Measurements from ENCODE around the gene SPATA46. TPM values are rescaled to one million over a fixed set of nuclear protein-coding genes. Genes with fewer than 3 reads are reported as not detected.

The SPATA46 gene
- total RNA-seq, 3 donors from 2014 or later, result not detected

DNA sequence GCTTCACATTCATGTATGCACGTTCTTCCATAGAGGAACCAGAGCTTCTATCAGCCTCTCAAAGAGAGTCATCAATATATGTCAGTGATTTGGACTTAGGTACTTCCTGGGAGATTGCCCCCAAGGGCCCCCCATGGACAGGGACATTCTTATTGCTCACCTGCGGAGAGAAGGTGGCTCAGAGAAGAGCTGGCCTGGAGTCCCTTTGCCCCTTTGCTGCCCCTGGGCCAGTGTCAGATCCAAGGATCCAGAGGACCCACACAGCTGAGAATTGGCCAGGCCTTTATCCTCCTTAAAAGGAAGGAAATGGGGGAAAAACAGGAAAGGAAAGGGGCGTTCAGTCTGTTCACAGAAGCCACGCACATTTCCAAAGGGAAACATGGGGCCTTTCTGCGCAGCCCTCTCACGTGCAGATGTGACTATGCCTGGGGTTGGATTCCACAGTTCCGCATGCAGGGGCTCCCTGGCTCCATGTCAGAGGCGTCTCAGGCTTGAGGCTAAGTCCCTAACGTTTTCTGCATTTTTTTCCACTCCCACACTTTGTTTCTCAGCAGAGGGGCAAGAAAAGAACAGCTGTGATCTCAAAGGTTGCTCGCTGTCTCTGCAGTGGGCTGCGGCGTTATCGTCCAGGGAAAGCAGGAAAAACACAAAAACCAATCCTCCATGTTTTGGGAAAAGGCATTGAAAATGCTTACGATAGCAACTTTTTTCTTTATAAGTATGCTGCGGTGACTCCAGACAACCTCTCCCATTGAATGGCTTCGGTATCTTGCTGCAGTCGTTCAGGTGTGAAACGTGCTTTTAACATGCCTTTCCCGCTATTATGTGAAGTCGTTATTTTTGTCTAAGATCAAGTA lies 10.8 kb upstream of the SPATA46 start:
- H3K9me3 ChIP-seq, result no peaks in the 10 kb centered on the region
- TF ChIP-seq, protein P1, sequence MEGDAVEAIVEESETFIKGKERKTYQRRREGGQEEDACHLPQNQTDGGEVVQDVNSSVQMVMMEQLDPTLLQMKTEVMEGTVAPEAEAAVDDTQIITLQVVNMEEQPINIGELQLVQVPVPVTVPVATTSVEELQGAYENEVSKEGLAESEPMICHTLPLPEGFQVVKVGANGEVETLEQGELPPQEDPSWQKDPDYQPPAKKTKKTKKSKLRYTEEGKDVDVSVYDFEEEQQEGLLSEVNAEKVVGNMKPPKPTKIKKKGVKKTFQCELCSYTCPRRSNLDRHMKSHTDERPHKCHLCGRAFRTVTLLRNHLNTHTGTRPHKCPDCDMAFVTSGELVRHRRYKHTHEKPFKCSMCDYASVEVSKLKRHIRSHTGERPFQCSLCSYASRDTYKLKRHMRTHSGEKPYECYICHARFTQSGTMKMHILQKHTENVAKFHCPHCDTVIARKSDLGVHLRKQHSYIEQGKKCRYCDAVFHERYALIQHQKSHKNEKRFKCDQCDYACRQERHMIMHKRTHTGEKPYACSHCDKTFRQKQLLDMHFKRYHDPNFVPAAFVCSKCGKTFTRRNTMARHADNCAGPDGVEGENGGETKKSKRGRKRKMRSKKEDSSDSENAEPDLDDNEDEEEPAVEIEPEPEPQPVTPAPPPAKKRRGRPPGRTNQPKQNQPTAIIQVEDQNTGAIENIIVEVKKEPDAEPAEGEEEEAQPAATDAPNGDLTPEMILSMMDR (IDR thresholded peaks at IDR 0.05), result no peak
- TF ChIP-seq POLR2AphosphoS5 (IDR thresholded peaks at IDR 0.05), result no peak
- TF ChIP-seq POLR2A (IDR thresholded peaks at IDR 0.05), result no peak
- no peaks in the 10 kb centered on the region for H3K27me3 ChIP-seq
- H3K4me1 ChIP-seq, result no peaks in the 10 kb centered on the region
- intact Hi-C loops (cut with DNase I; ENCODE audit: low total_unique reads), result no loop called here
- DNase-seq (ENCODE audit: low spot score in 2 of 2), result no peak
- H3K4me3 ChIP-seq, result no peak overlapping the region
- no peaks in the 10 kb centered on the region for H3K36me3 ChIP-seq
- H3K27ac ChIP-seq, result no peak overlapping the region

DNA sequence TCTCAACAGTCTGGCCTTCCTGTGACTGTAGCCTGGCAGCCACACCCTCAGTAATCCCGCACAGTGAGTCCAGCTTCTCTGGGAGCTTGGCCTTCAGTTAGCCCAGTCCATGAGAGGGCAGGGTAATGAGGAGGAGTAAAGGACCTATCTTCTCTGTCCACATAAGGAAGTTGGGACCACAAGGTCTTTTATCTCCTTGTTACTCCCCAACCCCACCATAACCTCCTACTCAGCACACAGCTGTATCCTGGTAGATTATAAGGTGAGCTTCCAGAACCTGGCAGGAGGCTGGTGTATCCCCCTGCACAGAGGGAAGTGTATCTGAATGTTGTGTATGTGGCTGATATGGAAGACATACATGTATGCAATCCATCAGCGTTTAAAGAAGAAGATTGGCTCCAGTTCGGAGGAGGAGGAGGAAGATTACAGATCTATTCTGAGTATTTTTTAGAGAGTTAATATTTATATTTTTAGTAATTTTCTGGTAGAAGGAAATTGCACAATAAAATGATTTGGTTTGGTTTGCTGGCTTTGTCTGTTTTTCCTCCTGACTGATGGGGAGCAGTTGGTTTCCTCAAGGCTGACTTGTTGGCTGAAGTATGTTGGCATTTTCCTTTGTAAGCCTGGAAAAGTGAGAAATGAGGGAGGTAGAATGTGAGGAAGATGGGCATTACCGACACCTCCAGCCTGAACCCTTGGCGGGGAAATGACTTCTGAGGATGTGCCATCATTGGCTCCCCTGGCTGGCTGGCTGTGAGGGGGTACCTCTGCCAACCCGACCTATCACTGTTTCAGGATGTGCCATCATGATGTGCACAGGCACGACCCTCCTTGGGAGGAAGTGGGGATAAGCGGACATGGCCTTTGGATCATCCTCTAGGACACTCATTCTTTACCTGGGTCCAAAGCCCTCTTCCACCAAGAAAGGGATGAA lies 9.9 kb upstream of the SPATA46 start:
- Histone ChIP-seq H3K4me1 (no peaks in the 10 kb centered on the region), H3K36me3 (no peaks in the 10 kb centered on the region), H3K27me3 (no peaks in the 10 kb centered on the region), H3K27ac (no peak overlapping the region), H3K4me3 (no peak overlapping the region), H3K9me3 (no peaks in the 10 kb centered on the region)
- intact Hi-C loops (cut with DNase I; ENCODE audit: low total_unique reads), result no loop called here
- TF ChIP-seq, protein P1 (IDR thresholded peaks at IDR 0.05), result no peak
- TF ChIP-seq POLR2A (IDR thresholded peaks at IDR 0.05) (no peak), POLR2AphosphoS5 (IDR thresholded peaks at IDR 0.05) (no peak)
- no peak for DNase-seq (ENCODE audit: low spot score in 2 of 2)

DNA sequence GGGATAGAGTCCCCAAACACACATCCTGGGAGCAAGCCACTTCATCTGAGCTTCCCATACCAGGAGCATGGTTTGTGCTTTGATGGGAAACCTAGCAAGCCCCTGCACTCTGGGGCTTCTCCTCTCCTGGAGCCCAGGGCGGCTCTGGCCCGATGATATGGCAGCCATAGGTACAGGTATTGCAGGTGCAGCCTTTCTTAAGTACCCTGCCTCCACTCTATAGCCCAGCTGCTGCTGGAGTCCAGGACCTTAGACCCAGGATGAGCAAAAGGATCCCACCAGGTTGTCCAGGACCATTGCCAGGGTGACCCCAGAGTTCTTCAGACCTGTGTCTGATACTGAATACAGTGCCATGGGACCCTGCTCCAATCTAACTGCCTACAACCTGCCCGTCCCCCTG lies 9.0 kb upstream of the SPATA46 start:
- intact Hi-C loops (cut with DNase I; ENCODE audit: low total_unique reads), result no loop called here
- DNase-seq (ENCODE audit: low spot score in 2 of 2), result no peak
- no peaks in the 10 kb centered on the region for H3K27me3 ChIP-seq

DNA sequence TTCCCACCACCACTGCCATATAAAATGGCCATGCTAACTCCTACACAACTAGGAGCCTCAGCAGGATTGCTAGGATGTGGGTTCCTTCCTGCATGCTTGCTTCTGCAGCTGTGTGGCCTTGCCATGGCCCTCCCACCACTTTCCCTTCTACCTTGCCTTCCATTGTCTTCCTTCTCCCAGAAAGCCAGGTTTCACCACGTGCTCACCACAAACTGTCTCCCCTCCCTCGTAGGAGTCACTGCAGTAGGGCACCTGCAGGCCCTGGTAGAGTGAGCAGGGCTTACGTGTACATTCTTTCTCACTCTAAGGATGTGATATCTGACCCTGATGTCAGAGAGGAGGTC lies 8.6 kb upstream of the SPATA46 start:
- no peak overlapping the region for H3K4me3 ChIP-seq
- H3K4me1 ChIP-seq, result no peaks in the 10 kb centered on the region
- TF ChIP-seq POLR2A (IDR thresholded peaks at IDR 0.05), result no peak
- no peaks in the 10 kb centered on the region for H3K27me3 ChIP-seq
- H3K9me3 ChIP-seq, result no peaks in the 10 kb centered on the region
- DNase-seq (ENCODE audit: low spot score in 2 of 2), result no peak
- no peak overlapping the region for H3K27ac ChIP-seq
- H3K36me3 ChIP-seq, result no peaks in the 10 kb centered on the region
- intact Hi-C loops (cut with DNase I; ENCODE audit: low total_unique reads), result no loop called here

More for the DNA sequence above, 9.0 kb upstream of the SPATA46 start:
- H3K27ac ChIP-seq, result no peak overlapping the region
- H3K4me1 ChIP-seq, result no peaks in the 10 kb centered on the region
- TF ChIP-seq POLR2A (IDR thresholded peaks at IDR 0.05) (no peak), POLR2AphosphoS5 (IDR thresholded peaks at IDR 0.05) (no peak)
- TF ChIP-seq, protein P1 (IDR thresholded peaks at IDR 0.05), result no peak
- no peaks in the 10 kb centered on the region for H3K9me3 ChIP-seq
- no peaks in the 10 kb centered on the region for H3K36me3 ChIP-seq
- H3K4me3 ChIP-seq, result no peak overlapping the region

DNA sequence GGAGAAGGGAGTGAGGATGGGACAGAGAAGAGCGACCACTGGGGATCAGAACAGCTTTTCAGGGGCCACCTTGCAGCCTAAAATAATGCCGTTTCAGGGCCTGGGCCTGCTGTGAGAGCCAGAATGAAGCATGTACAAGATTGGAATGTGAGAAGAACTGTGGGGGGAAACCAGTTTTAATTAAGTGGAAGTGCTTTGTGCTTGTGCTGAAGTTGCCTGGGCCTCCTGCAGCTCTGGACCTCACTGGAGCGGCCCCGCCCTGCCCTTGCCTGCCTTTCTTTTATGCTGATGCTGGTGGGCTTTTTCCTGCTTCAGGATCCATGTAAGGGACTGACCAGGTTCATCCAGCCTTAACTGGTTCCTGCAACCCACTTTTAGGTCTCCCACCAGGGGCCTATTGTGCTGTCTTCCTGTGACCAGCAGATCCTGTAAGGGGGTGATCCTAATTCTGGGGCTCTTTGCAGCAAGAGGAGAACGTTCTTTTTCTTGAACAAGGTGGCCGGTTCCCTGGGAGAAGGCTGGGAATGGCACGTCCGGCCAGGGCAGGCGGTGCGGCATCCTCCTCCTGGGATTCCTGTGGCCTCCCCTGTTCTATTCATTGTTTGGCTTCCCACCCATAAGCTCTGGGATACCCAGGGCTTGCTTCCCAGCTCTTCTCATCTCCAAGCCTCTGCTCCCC lies 8.1 kb upstream of the SPATA46 start:
- intact Hi-C loops (cut with DNase I; ENCODE audit: low total_unique reads), result no loop called here
- no peaks in the 10 kb centered on the region for H3K4me1 ChIP-seq
- H3K36me3 ChIP-seq, result no peaks in the 10 kb centered on the region
- H3K4me3 ChIP-seq, result no peak overlapping the region
- no peaks in the 10 kb centered on the region for H3K27me3 ChIP-seq
- no peak for TF ChIP-seq POLR2AphosphoS5 (IDR thresholded peaks at IDR 0.05)
- TF ChIP-seq, protein P1 (IDR thresholded peaks at IDR 0.05), result no peak
- no peak for TF ChIP-seq POLR2A (IDR thresholded peaks at IDR 0.05)
- no peak overlapping the region for H3K27ac ChIP-seq
- no peaks in the 10 kb centered on the region for H3K9me3 ChIP-seq
- DNase-seq (ENCODE audit: low spot score in 2 of 2), result no peak

Measured in breast epithelium (tissue), 4 donors.